Brain microvascular endothelial cell (primary cell): ENCODE results near the gene GREB1.

ENCODE experiments used
- DNase-seq: peaks from one replicate; pipeline ENCODE4 v3.0.0-alpha.2; 2020
- H3K27ac ChIP-seq: fragments of 250-450 bp; sonication (Bioruptor Pico); 2 replicates; pipeline ENCODE4 v1.5.1; 2020; ENCODE audit warnings: mild to moderate bottlenecking, moderate library complexity
- H3K27me3 ChIP-seq: fragments of 250-450 bp; sonication (Bioruptor Pico); replicated peaks from 2 replicates; pipeline ENCODE4 v1.5.1; 2020; ENCODE audit warnings: mild to moderate bottlenecking
- H3K36me3 ChIP-seq: fragments of 250-450 bp; sonication (Bioruptor Pico); replicated peaks from 2 replicates; pipeline ENCODE4 v1.5.1; 2020; ENCODE audit warnings: mild to moderate bottlenecking
- H3K4me3 ChIP-seq: 2 replicates; pipeline ENCODE4 v1.5.1; 2011; ENCODE audit warnings: low read depth, mild to moderate bottlenecking, control low read depth, low read length, moderate library complexity
- CTCF ChIP-seq: IDR thresholded peaks from 2 replicates; pipeline ENCODE4 v1.5.1; 2011; ENCODE audit warnings: low read depth, mild to moderate bottlenecking, moderate library complexity, low read length, control low read depth, inconsistent platforms; ENCODE audit errors: missing control alignments
- in situ Hi-C: cut with HindIII; loops from 2 replicates; pipeline ENCODE4 v1.10.0; 2017; ENCODE audit warnings: low sequenced_read_pairs, low pct_ligation_motif_present

GREB1 gene

GRCh38 chr2:11676640-11677039 lies 142.8 kb downstream of the GREB1 start:
- Histone ChIP-seq H3K36me3 (no peaks in the 10 kb centered on the region), H3K27ac (no peak overlapping the region), H3K4me3 (no peak overlapping the region), H3K27me3 (peaks cover 42% of the 10 kb centered on the region)
- no peak for DNase-seq
- in situ Hi-C loops = no loop called here
- no peak for TF ChIP-seq CTCF

- no peak for DNase-seq
- peaks cover 40% of the 10 kb centered on the region for H3K27me3 ChIP-seq
- in situ Hi-C loops = no loop called here
- H3K27ac ChIP-seq = no peak overlapping the region
- no peak for TF ChIP-seq CTCF
- H3K4me3 ChIP-seq = no peak overlapping the region
- no peaks in the 10 kb centered on the region for H3K36me3 ChIP-seq
Measured at GRCh38 chr2:11677136-11678055, 143.6 kb downstream of the GREB1 start.

GRCh38 chr2:11678306-11678960 lies 144.6 kb downstream of the GREB1 start:
- H3K27me3 ChIP-seq = peaks cover 40% of the 10 kb centered on the region
- no peak overlapping the region for H3K27ac ChIP-seq
- in situ Hi-C loops = no loop called here

GRCh38 chr2:11679016-11679415 lies 145.2 kb downstream of the GREB1 start:
- in situ Hi-C loops = no loop called here
- peaks cover 46% of the 10 kb centered on the region for H3K27me3 ChIP-seq
- no peaks in the 10 kb centered on the region for H3K36me3 ChIP-seq
- no peak for DNase-seq
- TF ChIP-seq CTCF = no peak
- no peak overlapping the region for H3K4me3 ChIP-seq
- no peak overlapping the region for H3K27ac ChIP-seq

More at GRCh38 chr2:11678306-11678960, 144.6 kb downstream of the GREB1 start:
- TF ChIP-seq CTCF = no peak
- no peak for DNase-seq
- Histone ChIP-seq H3K36me3 (no peaks in the 10 kb centered on the region), H3K4me3 (no peak overlapping the region)

- H3K27ac ChIP-seq = no peak overlapping the region
- no peaks in the 10 kb centered on the region for H3K36me3 ChIP-seq
- no peak overlapping the region for H3K4me3 ChIP-seq
- no peak for TF ChIP-seq CTCF
- in situ Hi-C loops = no loop called here
- peaks cover 43% of the 10 kb centered on the region for H3K27me3 ChIP-seq
- no peak for DNase-seq
Measured at GRCh38 chr2:11679486-11680181, 145.8 kb downstream of the GREB1 start.
